CD4-positive, alpha-beta memory T cell (primary cell): ENCODE measurements around the gene AHDC1. TPM values are rescaled to one million over a fixed set of nuclear protein-coding genes. Genes with fewer than 3 reads are reported as not detected.
A peak's percentile ranks its signal among the peaks of the same experiment; 100 is the strongest.
"Not testable (repeated sequence)": the region's sequence is repeated elsewhere in the genome, so short reads cannot be mapped to it uniquely, and the experiment has no call there.

Experiments
- CTCF ChIA-PET: fragments of 350-600 bp; sonication (Branson Sonifier 250); formaldehyde crosslinking; loops from one replicate; lab custom pipeline; 2021; ENCODE audit warnings: inconsistent platforms; ENCODE audit not compliant: partially characterized antibody; lab: Charles Lee
- POLR2A ChIA-PET: fragments of 350-600 bp; sonication (Branson Sonifier 250); formaldehyde crosslinking; loops from one replicate; lab custom pipeline; 2021; ENCODE audit not compliant: partially characterized antibody; lab: Charles Lee
- DNase-seq, 5 donors: peaks; one replicate each; pipeline versions ENCODE4 v3.0.0 to v3.0.0-alpha.2; 2020 to 2022; ENCODE audit warnings: mixed read lengths in 1 of 5
- H3K27ac ChIP-seq: one replicate; pipeline ENCODE4 v1.7.0; 2013; ENCODE audit warnings: low read depth, low read length
- H3K27me3 ChIP-seq: 2 replicates; pipeline ENCODE4 v1.7.0; 2013; ENCODE audit warnings: mild to moderate bottlenecking, low read length, moderate library complexity; ENCODE audit not compliant: insufficient read depth
- H3K36me3 ChIP-seq: 2 replicates; pipeline ENCODE4 v1.7.0; 2013; ENCODE audit warnings: mild to moderate bottlenecking, low read length, moderate library complexity; ENCODE audit not compliant: insufficient read depth
- H3K4me1 ChIP-seq: 2 replicates; pipeline ENCODE4 v1.7.0; 2013; ENCODE audit warnings: mild to moderate bottlenecking, low read length, moderate library complexity; ENCODE audit not compliant: insufficient read depth
- H3K4me3 ChIP-seq, 2 donors: one replicate each; pipeline ENCODE4 v1.7.0; 2013; ENCODE audit warnings: low read length in 2 of 2, mild to moderate bottlenecking in 1 of 2
- H3K9me3 ChIP-seq, 2 donors: one replicate each; pipeline ENCODE4 v1.7.0; 2013; ENCODE audit warnings: low read length in 2 of 2, control low read depth in 1 of 2; ENCODE audit not compliant: control insufficient read depth in 1 of 2
- H3K27ac Mint-ChIP-seq, 7 donors: one replicate each; pipeline ENCODE4 v1.8.0; 2020 to 2021; ENCODE audit warnings: mixed read lengths in 7 of 7, mild to moderate bottlenecking in 6 of 7, inconsistent platforms in 3 of 7, moderate library complexity in 3 of 7
- H3K27me3 Mint-ChIP-seq, 2 donors: one replicate each; pipeline ENCODE4 v1.8.0; 2020 to 2021; ENCODE audit warnings: mixed read lengths in 2 of 2
- H3K36me3 Mint-ChIP-seq, 2 donors: one replicate each; pipeline ENCODE4 v1.8.0; 2020 to 2021; ENCODE audit warnings: mixed read lengths in 2 of 2, inconsistent platforms in 1 of 2, mild to moderate bottlenecking in 1 of 2
- H3K4me1 Mint-ChIP-seq, 4 donors: one replicate each; pipeline ENCODE4 v1.8.0; 2020 to 2021; ENCODE audit warnings: mixed read lengths in 4 of 4, mild to moderate bottlenecking in 1 of 4
- H3K4me3 Mint-ChIP-seq, 8 donors: one replicate each; pipeline ENCODE4 v1.8.0; 2020 to 2021; ENCODE audit warnings: mixed read lengths in 8 of 8, mild to moderate bottlenecking in 7 of 8, moderate library complexity in 6 of 8, inconsistent platforms in 3 of 8
- H3K9me3 Mint-ChIP-seq, 8 donors: one replicate each; pipeline ENCODE4 v1.8.0; 2020 to 2021; ENCODE audit warnings: mixed read lengths in 8 of 8, mild to moderate bottlenecking in 5 of 8, inconsistent platforms in 3 of 8, moderate library complexity in 1 of 8
- intact Hi-C: fragments of 100-400 bp; cut with micrococcal nuclease; formaldehyde crosslinking; loops from one replicate; pipeline ENCODE4 v1.15.1; 2023
- polyA plus RNA-seq, 2 donors: library from polyadenylated mRNA; unstranded; fragments of 300-500 nt; fragmentation: Illumina TruSeq; gene quantifications; one replicate each; pipeline ENCODE4 v1.2.3, GENCODE V29; 2021
- total RNA-seq, 2 experiments: library from RNA; stranded (reverse); gene quantifications; one replicate each; pipeline ENCODE4 v1.2.3, GENCODE V29; 2021

Gene AHDC1
- total and polyA plus RNA-seq, 4 experiments from 2014 or later: 0.02 to 19.2 (median 10.0) TPM

DNA sequence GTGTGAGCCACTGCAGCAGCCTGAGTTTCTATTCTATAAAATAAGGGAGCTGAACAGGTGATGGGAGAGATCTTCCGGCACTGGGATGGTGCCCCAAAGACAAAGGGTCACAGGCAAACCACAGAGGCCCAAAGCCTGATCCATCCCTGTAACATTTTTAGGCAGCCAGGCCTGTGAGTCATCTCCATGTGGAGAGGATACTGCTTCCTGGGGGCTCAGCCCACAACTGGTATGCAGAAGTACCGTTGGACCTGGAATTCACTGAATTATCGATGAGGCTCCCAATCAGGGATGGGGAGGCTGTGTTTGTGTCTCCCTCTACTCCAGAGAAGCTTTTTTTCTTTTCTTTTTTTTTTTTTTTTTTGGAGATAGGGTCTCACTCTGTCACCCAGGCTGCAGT lies 65.2 kb downstream of the AHDC1 start:
- no peak overlapping the region for H3K4me3 ChIP-seq
- Mint-ChIP-seq H3K27me3 (no peaks in the 10 kb centered on the region), H3K9me3 (no peaks in the 10 kb centered on the region), H3K4me3 (no peak overlapping the region), H3K4me1 (peaks cover 2 to 8% (median 4%) of the 10 kb centered on the region in 4 donors), H3K27ac (no peak overlapping the region), H3K36me3 (peaks cover 1 to 4% of the 10 kb centered on the region in 2 donors)
- ChIA-PET CTCF (interaction anchor here (0.7 kb wide), 1 partner anchor 144 kb away, joined by 3 read pairs; no protein-coding TSS in a partner anchor), POLR2A (no interaction called here)
- H3K4me1 ChIP-seq: peaks cover 4% of the 10 kb centered on the region
- DNase-seq: peak in 1 of 5 donors; percentile 12
- H3K9me3 ChIP-seq: no peaks in the 10 kb centered on the region
- H3K36me3 ChIP-seq: peaks cover 2% of the 10 kb centered on the region
- no peaks in the 10 kb centered on the region for H3K27me3 ChIP-seq
- no peak overlapping the region for H3K27ac ChIP-seq
- intact Hi-C loops: no loop called here

DNA sequence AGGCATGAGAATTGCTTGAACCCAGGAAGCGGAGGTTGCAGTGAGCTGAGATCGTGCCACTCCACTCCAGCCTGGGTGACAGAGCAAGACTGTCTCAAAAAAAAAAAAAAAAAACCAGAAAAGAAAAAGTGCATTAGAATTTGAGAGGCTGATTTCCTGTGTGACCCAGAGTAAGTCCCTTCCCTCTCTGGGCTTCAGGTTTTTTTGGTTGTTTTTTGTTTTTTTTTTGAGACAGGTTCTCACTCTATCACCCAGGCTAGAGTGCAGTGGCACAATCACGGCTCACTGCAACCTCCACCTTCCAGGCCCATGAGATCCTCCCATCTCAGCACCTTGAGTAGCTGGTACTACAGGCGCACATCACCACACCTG lies 65.7 kb downstream of the AHDC1 start:
- H3K36me3 ChIP-seq, H3K27ac ChIP-seq, H3K4me3 Mint-ChIP-seq, H3K9me3 Mint-ChIP-seq, H3K36me3 Mint-ChIP-seq, H3K4me3 ChIP-seq, intact Hi-C loops, DNase-seq, H3K27me3 ChIP-seq, H3K27me3 Mint-ChIP-seq, H3K4me1 ChIP-seq, H3K9me3 ChIP-seq: not testable (repeated sequence)
- Mint-ChIP-seq H3K27ac (peak overlapping the region in 1 of 7 donors; percentile 12), H3K4me1 (peaks cover 2 to 13% (median 4%) of the 10 kb centered on the region in 4 donors)
- ChIA-PET POLR2A (interaction anchor here (1.0 kb wide), 1 partner anchor 11 kb away, joined by 4 read pairs; no protein-coding TSS in a partner anchor), CTCF (interaction anchor here (1.1 kb wide), 1 partner anchor 15 kb away, joined by 3 read pairs; no protein-coding TSS in a partner anchor)

GRCh38 chr1:27536767-27537166 lies 67.2 kb downstream of the AHDC1 start:
- Histone ChIP-seq H3K4me3 (no peak overlapping the region), H3K27ac (no peak overlapping the region), H3K36me3 (peaks cover 5% of the 10 kb centered on the region), H3K9me3 (no peaks in the 10 kb centered on the region), H3K4me1 (peaks cover 8% of the 10 kb centered on the region), H3K27me3 (no peaks in the 10 kb centered on the region)
- Mint-ChIP-seq H3K36me3 (peaks cover 5 to 15% of the 10 kb centered on the region in 2 donors), H3K27ac (no peak overlapping the region), H3K27me3 (no peaks in the 10 kb centered on the region), H3K9me3 (no peaks in the 10 kb centered on the region), H3K4me3 (no peak overlapping the region), H3K4me1 (peaks cover 5 to 28% (median 11%) of the 10 kb centered on the region in 4 donors)
- peak in 1 of 5 donors; percentile 15 for DNase-seq
- ChIA-PET CTCF (interaction anchor here (1.1 to 1.8 kb wide), 2 partner anchors 18 to 21 kb away, joined by 4 to 6 read pairs; no protein-coding TSS in a partner anchor), POLR2A (interaction anchor here (0.6 kb wide), 1 partner anchor 46 kb away, joined by 3 read pairs; no protein-coding TSS in a partner anchor)
- intact Hi-C loops: no loop called here

GRCh38 chr1:27536010-27536757 lies 67.8 kb downstream of the AHDC1 start:
- intact Hi-C loops: no loop called here
- CTCF ChIA-PET: interaction anchor here (1.8 kb wide), 1 partner anchor 19 kb away, joined by 6 read pairs; no protein-coding TSS in a partner anchor
- Mint-ChIP-seq H3K27me3 (no peaks in the 10 kb centered on the region), H3K4me3 (no peak overlapping the region), H3K27ac (peak overlapping the region in 3 of 7 donors; percentile 44 to 76 (median 50)), H3K36me3 (peaks cover 5 to 15% of the 10 kb centered on the region in 2 donors), H3K4me1 (peaks cover 5 to 31% (median 12%) of the 10 kb centered on the region in 4 donors), H3K9me3 (no peaks in the 10 kb centered on the region)
- POLR2A ChIA-PET: interaction anchor here (0.6 kb wide), 1 partner anchor 45 kb away, joined by 3 read pairs; no protein-coding TSS in a partner anchor
- Histone ChIP-seq H3K27me3 (no peaks in the 10 kb centered on the region), H3K4me3 (no peak overlapping the region), H3K9me3 (no peaks in the 10 kb centered on the region), H3K27ac (no peak overlapping the region), H3K36me3 (peaks cover 5% of the 10 kb centered on the region), H3K4me1 (peaks cover 9% of the 10 kb centered on the region)
- DNase-seq: no peak

- intact Hi-C loops: no loop called here
- H3K36me3 Mint-ChIP-seq: peaks cover 5 to 15% of the 10 kb centered on the region in 2 donors
- H3K4me3 Mint-ChIP-seq: no peak overlapping the region
- no peak for DNase-seq
- peaks cover 5% of the 10 kb centered on the region for H3K36me3 ChIP-seq
- H3K9me3 Mint-ChIP-seq: no peaks in the 10 kb centered on the region
- CTCF ChIA-PET: no interaction called here
- peaks cover 9% of the 10 kb centered on the region for H3K4me1 ChIP-seq
- H3K27ac Mint-ChIP-seq: peak overlapping the region in 3 of 7 donors; percentile 18 to 44 (median 31)
- no peak overlapping the region for H3K27ac ChIP-seq
- POLR2A ChIA-PET: no interaction called here
- peaks cover 5 to 26% (median 12%) of the 10 kb centered on the region in 4 donors for H3K4me1 Mint-ChIP-seq
- H3K9me3 ChIP-seq: no peaks in the 10 kb centered on the region
- no peaks in the 10 kb centered on the region for H3K27me3 Mint-ChIP-seq
- H3K27me3 ChIP-seq: no peaks in the 10 kb centered on the region
- H3K4me3 ChIP-seq: no peak overlapping the region
Observed at GRCh38 chr1:27535386-27535785, 68.6 kb downstream of the AHDC1 start.

DNA sequence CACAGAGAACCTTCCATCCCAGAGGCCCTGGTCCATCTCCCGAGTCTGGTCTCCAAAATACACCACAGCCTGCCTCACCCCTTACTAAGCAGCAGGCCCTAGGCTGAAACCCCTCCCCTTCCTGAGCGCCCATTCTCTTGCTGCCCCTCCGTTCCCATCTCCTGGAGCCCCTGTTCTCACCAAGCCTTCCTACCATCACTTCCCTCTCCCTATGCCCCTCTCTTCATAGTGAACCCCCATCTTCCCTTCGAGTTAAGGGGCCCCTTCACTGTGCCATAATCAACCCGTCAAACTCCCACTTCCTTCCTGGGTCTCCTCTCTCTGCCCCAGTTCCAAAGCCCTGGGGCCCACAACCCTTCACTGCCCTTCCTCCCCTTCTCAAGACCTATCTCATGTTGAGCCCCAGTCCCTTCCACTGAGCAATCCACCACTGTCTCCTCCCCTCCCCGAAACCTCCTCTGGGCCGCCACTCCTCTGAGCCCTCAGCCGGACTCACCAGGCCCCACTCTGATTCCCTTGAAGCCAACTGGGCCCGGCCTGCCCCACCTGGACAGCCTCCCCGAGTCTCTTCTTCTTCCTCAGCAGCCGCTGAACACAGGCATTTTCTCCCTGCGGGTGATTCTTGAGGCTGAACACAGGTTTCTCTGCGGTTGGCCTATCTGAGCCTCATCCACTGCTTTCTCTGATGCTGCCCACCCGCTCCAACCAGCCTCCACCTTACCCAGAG lies 71.8 kb downstream of the AHDC1 start:
- Histone ChIP-seq H3K4me3 (no peak overlapping the region), H3K27me3 (no peaks in the 10 kb centered on the region), H3K9me3 (no peaks in the 10 kb centered on the region), H3K27ac (no peak overlapping the region), H3K36me3 (peaks cover 5% of the 10 kb centered on the region), H3K4me1 (peaks cover 25% of the 10 kb centered on the region)
- DNase-seq: no peak
- Mint-ChIP-seq H3K27ac (peak overlapping the region in 6 of 7 donors; percentile 74 to 88 (median 80)), H3K36me3 (peaks cover 5 to 15% of the 10 kb centered on the region in 2 donors), H3K27me3 (no peaks in the 10 kb centered on the region), H3K9me3 (no peaks in the 10 kb centered on the region), H3K4me3 (peak overlapping the region in 3 of 8 donors; percentile 5 to 62 (median 17)), H3K4me1 (peaks cover 13 to 36% (median 23%) of the 10 kb centered on the region in 4 donors)
- intact Hi-C loops: no loop called here
- ChIA-PET POLR2A (interaction anchor here (1.0 kb wide), 1 partner anchor 11 kb away, joined by 3 read pairs; no protein-coding TSS in a partner anchor), CTCF (interaction anchor here (1.4 to 2.5 kb wide), 2 partner anchors 12 to 24 kb away, joined by 3 to 10 read pairs; no protein-coding TSS in a partner anchor)
